GM10248 (cell line): ENCODE data around the gene RPS19.

ENCODE experiments used
- CTCF ChIA-PET: fragments of 300-600 bp; sonication (Branson Sonifier 250); formaldehyde crosslinking; extraction: SDS; loops from one replicate; lab custom pipeline; 2021; ENCODE audit warnings: antibody characterized with exemption; lab: Yijun Ruan, JAX
- POLR2A ChIA-PET: fragments of 350-650 bp; sonication (Branson Sonifier 250); formaldehyde crosslinking; extraction: SDS; loops from one replicate; lab custom pipeline; 2020; ENCODE audit warnings: antibody characterized with exemption; lab: Yijun Ruan, JAX
- DNase-seq: peaks from one replicate; pipeline ENCODE4 v3.0.0; 2012; ENCODE audit errors: extremely low spot score
- TF ChIP-seq, protein P1 (sequence below): IDR thresholded peaks from 2 replicates; pipeline ENCODE4 v1.5.1; 2012; ENCODE audit warnings: mild to moderate bottlenecking, low read depth; ENCODE audit errors: extremely low read depth, missing control alignments, control extremely low read depth

RPS19 gene

DNA sequence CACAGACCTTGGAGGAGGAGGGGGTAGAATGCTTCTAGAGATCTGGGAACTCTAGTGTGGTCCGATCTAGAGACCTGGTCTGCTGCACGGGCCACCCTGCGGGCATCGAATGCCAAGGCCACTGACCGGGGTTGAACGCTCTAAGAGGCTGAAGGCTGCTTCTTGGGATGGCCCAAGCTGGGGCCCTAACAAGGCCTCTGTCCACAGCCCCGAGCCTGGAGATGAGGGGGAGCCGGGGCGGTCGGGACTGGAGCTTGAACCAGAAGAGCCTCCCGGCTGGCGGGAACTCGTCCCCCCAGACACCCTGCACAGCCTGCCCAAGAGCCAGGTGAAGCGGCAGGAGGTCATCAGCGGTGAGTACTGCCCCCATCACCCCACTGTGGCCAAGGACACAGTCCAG is 38.2 kb downstream of the RPS19 start:
- DNase-seq = no peak
- CTCF ChIA-PET = interaction anchor here (2.0 kb wide), 1 partner anchor 31 kb away, joined by 5 read pairs; no protein-coding TSS in a partner anchor
- TF ChIP-seq, protein P1, sequence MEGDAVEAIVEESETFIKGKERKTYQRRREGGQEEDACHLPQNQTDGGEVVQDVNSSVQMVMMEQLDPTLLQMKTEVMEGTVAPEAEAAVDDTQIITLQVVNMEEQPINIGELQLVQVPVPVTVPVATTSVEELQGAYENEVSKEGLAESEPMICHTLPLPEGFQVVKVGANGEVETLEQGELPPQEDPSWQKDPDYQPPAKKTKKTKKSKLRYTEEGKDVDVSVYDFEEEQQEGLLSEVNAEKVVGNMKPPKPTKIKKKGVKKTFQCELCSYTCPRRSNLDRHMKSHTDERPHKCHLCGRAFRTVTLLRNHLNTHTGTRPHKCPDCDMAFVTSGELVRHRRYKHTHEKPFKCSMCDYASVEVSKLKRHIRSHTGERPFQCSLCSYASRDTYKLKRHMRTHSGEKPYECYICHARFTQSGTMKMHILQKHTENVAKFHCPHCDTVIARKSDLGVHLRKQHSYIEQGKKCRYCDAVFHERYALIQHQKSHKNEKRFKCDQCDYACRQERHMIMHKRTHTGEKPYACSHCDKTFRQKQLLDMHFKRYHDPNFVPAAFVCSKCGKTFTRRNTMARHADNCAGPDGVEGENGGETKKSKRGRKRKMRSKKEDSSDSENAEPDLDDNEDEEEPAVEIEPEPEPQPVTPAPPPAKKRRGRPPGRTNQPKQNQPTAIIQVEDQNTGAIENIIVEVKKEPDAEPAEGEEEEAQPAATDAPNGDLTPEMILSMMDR = no peak
- POLR2A ChIA-PET = no interaction called here

DNA sequence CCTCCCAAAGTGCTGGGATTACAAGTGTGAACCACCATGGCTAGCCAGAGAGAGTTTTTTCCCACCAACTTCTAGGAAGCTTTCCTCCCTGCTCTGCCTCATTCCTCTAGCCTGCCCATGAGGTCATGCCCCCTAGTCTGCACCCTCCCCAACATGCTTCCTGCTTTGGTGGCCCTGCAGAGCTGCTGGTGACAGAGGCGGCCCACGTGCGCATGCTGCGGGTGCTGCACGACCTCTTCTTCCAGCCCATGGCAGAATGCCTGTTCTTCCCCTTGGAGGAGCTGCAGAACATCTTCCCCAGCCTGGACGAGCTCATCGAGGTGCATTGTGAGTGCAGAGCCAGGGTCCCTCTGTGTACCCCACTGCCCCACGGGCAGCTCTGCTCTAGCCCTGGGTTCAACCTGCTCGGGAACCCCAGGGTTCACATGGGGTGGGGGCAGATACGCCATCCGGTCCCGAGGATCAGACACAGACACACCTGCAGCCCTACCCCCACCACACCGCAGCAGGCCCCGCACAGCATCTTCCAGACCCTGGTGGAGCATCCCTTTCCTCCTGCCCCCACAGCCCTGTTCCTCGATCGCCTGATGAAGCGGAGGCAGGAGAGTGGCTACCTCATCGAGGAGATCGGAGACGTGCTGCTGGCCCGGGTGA is 41.8 kb downstream of the RPS19 start:
- CTCF ChIA-PET = interaction anchor here (1.2 to 2.1 kb wide), 4 partner anchors 14 to 29 kb away, joined by 3 to 8 read pairs (median 6); no protein-coding TSS in a partner anchor

DNA sequence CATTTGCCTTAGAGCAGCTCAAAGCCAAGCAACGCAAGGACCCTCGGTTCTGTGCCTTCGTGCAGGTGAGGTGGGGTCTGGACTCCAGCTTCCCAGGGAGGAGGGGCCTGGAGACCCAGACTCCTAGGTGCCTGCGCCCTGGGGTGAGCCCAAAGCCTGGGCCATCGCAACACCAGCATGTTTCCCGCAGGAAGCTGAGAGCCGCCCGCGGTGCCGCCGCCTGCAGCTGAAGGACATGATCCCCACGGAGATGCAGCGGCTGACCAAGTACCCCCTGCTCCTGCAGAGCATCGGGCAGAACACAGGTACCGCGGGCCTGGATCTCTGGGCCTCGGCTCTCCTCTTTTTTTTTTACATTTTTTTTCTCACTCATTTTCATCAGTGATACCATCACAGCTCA is 42.5 kb downstream of the RPS19 start:
- ChIA-PET POLR2A (interaction anchor here (1.7 kb wide), 1 partner anchor 18 kb away, joined by 4 read pairs; no protein-coding TSS in a partner anchor), CTCF (interaction anchor here (1.2 to 2.1 kb wide), 2 partner anchors 14 to 16 kb away, joined by 3 to 7 read pairs; no protein-coding TSS in a partner anchor)

More for the DNA sequence above, 41.8 kb downstream of the RPS19 start:
- no peak for DNase-seq
- TF ChIP-seq, protein P1 = no peak
- POLR2A ChIA-PET = interaction anchor here (0.6 to 1.7 kb wide), 2 partner anchors 18 to 26 kb away, joined by 4 to 5 read pairs; no protein-coding TSS in a partner anchor

DNA sequence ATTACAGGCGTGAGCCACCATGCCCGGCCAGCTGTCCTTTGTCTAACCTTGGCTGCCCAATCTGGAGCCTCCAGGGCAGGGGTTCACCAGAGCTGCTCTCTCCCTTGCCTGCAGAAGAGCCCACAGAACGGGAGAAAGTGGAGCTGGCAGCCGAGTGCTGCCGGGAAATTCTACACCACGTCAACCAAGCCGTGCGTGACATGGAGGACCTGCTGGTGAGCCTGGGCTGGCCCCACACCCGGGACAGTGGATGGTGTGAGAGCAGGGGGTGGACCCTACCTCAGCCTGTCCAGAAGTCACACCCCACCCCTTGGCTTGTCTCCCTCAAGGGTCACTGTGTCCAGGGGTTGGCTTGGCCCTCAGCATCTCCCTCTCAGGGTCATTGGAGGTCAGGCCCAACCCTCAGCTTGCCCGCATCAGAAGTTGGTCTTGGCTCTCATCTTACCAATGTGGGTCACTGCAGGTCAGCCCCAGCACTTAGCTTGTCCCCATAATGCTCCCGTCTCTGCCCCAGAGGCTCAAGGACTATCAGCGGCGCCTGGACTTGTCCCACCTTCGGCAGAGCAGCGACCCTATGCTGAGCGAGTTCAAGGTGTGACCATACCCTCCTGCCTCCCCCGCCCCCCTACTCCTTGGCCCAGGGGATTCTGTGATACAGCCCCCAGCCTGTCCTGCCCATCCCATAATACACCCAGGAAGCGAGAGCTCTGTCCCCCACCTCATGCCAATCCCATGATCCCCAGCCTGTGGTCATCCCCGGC is 43.3 kb downstream of the RPS19 start:
- TF ChIP-seq, protein P1 = no peak
- CTCF ChIA-PET = interaction anchor here (2.1 kb wide), 1 partner anchor 17 kb away, joined by 7 read pairs; no protein-coding TSS in a partner anchor
- POLR2A ChIA-PET = interaction anchor here (1.7 kb wide), 1 partner anchor 19 kb away, joined by 4 read pairs; no protein-coding TSS in a partner anchor
- DNase-seq = no peak

More for the DNA sequence above, 42.5 kb downstream of the RPS19 start:
- no peak for DNase-seq
- TF ChIP-seq, protein P1 = no peak

DNA sequence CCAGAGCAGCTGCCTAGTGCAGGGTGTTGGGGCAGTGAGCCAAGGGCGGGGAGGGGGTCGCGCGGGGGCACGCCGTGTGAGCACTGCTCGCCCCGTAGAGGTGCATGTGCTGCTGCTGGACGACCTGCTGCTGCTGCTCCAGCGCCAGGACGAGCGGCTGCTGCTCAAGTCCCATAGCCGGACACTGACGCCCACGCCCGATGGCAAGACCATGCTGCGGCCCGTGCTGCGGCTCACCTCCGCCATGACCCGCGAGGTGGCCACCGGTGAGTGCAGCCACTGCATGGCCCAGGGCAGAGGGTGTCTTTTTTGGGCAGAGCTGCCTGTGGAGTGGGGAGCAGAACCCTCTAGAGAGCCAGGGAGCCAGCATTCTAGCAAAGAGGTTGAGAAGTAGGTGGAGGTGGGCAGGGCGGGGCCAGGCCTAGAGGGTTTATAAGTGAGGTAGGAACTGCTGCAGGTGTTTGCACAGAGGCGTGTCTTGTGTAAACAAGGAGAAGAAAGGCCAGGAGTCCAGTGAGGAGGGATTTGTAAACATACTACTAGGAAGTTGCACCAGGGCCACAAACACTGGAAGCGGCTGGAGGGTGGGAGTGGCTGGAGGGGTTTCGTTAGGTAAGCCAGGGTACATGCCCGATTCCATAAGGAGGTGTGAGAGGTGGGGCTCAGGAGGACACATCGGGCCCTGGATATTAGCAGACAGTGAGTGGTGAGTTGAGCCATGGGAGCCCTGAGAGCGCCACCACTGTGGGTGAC is 44.2 kb downstream of the RPS19 start:
- DNase-seq = no peak
- ChIA-PET POLR2A (no interaction called here), CTCF (interaction anchor here (2.1 kb wide), 1 partner anchor 18 kb away, joined by 7 read pairs; no protein-coding TSS in a partner anchor)
- TF ChIP-seq, protein P1 = no peak

DNA sequence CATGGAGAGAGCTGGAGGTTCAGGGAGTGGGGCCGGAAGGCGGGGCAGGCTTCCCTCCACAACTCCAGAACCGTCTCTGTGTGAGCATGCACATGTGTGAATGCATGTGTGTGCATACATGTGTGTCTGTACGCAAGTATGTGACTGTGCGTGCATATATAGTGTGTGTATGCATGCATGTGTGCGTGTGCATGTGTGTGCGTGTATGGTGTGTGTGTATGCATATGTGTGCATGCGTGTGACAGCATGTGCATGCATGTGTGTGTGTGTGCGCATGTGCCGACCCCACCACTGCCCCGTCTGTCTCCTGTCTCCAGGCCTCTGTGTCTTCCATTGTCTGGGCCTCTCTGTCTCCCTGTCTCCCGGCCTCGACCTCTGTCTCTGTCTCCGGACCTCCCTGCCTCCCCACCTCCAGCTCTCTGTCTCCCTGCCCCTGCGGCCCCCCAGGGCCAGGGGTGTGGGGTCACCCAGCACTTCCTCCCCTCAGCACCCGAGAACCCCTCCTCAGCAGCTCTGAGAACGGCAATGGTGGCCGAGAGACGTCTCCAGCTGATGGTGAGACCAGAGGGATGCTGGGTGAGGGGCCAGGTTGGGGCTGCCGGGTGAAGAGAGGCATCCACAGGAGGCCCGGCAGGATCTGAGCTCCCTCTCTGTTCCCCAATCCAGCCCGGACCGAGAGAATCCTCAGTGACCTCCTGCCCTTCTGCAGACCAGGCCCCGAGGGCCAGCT is 45.4 kb downstream of the RPS19 start:
- no peak for DNase-seq
- CTCF ChIA-PET = interaction anchor here (1.0 kb wide), 1 partner anchor 40 kb away, joined by 4 read pairs; no protein-coding TSS in a partner anchor
- POLR2A ChIA-PET = no interaction called here
- TF ChIP-seq, protein P1 = no peak
